ENCODE data around the gene EGR4.
A peak's percentile ranks its signal among the peaks of the same experiment; 100 is the strongest.

EGR4 gene

DNA sequence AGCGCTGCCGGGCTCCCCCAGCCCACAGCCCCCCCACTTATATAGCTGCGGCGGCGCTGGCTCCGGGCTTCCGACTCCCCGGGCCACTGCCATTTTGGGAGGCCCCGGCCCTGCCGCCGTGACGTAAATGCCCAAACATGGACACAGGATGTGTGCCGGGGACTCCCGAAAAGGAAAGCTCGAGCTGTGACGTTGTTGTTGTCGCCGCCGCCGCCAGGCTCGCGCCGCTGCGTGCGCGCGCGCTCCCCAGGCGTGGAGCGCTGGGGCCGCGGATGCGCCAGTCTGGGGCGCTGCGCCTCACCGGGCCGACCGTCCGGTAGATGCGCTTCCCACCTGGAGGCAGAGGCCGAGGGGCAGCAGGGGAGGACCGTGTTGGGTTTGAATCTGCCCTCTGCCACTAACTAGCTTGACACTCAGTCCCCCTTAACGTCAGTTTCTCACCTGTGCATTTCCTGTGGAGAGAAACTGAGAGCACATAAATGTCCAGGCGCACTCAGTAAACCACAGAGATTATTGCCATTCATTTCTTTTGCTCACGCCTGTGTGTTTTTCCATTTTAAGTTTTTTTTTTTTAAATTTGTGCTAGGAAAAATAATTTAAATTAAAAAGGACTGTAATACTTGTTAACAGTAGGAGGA, at the start of gene EGR4:
EGR4 (minus strand) TSS at position 15 of the 638 bp plus-strand sequence. CDS start 231 bp downstream, outside the sequence.
- DNase-seq, result peak; percentile 93 to 94

DNA sequence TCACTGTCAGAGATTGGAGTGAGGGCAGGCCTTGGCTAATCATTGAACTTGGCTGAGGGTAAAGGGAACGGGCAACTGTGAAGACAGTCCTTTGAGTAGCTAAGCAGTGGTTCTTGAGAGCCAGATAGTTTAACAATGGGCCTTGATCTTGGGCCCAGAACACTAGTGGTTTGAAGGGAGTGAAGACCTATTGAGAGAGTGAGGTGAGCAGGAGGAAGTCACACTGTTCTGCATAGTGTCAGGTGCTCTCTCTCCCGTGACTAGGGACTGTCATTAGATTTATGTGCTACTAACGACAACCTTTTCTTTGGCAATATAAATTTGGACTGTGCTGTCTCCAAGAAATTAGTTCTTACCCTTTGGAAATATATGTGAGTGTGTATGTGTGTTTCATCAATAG, 47.7 kb upstream of the EGR4 start:
- no peak for DNase-seq

DNA sequence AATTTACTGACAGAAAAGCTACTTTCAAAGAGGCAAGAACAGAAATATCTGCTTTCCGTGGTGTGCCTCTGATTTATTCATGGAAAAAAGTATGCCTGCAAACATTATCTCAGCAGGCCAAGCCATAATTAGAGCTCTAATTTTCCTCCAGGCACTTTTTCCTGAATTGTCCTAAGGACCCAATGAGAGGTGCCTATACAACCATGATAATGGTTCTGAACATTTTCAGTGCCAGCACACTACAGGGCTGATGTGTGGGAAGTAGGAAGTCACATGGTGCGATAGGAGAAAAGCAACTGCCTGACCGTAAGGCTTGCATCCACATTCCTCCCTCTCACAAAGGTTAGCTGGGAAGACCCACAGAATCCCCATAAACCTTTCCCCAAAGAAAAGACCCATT, 45.9 kb upstream of the EGR4 start:
- no peak for DNase-seq

DNA sequence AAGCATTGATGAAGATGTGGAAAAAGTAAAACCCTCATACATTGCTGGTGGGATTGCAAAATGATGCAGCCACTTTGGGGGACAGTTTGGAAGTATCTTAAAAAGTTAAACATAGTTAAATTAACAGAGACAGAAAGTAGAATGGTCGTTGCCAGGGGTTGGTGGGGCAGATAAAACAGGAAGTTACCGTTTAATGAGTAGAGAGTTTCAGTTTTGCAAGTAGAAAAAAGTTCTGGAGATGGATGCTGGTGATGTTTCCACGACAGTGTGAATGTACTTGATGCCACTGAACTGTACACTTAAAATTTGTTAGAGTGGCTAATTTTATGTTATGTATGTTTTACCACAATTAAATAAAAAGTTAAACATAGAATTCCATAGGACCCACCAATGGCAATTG, 44.5 kb upstream of the EGR4 start:
- no peak for DNase-seq

DNA sequence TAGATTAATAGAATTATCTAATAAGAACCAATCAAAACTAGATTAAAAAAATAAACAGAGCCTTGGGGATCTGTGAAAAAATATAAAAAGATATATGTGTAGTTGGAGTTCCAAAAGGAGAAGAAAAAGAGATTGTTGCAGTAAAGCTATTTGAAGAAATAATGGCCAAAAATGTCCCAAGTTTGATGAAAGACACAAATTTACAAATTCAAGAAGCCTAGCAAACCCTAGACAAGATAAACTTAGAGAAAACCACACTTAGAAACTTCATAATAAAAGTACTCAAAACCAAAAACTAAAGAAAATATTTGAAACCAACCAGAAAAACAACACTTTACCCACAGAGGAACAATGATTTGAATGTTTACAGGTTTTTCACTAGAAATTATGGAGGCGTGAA, 41.3 kb upstream of the EGR4 start:
- DNase-seq, result no peak

DNA sequence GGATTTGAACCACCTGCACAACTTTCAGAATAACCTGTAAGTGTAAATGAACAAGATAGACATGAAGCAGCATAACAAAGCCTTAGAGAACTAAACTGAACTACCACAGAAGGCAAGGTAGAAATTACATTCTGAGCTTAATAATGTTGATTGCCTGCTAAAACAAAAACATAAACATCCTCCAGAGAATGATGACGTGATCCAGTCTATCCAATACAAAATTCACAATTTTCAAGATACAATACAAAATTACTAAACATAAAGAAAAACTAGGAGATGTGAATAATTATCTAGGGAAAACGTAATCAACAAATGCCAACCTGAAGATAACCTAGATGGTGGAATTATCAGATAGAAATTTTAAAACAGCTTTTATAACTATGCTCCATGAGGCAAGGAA, 40.7 kb upstream of the EGR4 start:
- DNase-seq, result no peak

DNA sequence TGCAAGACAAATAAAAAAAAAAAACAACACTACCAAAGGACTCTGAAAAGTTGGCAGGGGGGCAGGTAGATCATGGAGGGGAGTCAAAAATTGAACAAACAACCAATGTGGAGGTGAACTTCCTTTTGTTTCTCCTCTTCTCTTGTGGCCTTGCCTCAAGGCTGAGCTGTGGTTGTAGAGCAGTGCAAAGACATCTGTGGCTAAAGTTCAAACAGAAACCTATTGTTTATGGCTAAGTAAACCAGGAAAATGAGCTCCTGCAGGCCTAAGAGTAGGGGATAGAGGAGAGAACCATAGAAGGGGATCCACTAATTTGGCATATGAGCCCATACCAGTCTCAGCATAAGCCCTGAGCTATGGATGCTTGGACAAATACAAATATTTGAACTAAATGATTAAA, 40.2 kb upstream of the EGR4 start:
- DNase-seq, result no peak

DNA sequence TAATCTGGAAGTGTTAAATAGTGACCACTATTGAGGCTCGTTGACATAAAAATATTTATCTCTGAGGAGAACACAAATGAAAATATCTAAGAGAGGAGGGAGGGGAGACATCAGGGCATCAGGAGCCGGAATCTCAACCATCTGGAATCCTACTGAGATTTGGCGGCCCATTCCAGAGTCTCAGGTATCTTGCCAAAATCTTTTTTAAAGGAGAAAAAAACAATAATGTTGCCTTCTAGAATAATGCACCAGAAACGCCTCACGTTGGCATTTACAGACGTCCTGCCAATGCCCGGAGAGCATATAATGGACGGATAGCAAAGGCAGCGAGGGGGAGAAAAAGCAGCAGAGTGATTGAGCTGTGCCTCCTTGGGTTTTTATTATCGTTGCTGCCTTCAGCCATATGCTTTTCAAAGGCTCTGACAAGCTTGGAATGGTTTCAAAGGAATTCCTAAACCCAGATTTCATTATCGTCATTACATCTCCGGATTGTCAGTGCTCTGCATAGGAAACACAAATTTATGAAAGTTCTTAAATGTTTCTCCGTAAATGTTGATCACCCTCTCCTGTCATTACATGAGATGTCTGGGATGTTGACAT, 30.9 kb upstream of the EGR4 start:
- no peak for DNase-seq

DNA sequence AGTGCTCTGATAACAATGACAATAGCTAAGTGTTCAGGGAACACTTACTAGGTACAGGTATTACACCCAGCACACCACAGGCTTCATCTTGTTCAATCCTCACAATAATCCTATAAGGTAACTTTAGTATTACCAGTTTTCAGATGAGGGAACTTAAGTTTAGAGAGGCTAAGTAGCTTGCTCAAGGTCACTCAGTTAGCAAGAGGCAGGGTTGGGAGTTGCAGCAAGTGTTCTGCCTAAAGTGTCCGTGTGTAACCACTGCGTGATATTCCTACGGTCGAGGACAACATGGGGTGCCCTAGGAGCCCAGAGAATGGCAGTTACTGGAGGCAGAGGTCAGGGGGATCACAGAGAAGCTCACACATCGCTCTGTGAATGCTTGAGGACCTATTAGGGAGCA, 30.2 kb upstream of the EGR4 start:
- no peak for DNase-seq

DNA sequence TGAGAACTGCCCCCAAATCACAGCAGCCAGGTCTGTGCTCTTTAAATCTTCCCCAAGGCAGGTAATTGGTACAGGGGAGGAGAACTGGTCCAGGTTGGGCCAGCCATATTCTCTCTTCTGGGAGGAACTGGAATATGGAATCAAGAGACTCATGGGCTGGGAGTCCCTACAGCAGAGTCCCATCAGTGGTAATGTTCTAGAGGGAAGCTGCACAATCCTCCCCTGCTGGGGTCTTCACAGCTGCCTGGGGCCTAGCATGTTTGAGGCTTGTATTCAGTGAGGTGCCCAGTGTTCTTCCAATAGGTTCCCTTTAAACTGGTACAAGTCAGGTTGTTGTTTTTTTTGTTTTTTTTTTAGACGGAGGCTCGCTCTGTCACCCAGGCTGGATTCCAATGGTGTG, 21.1 kb upstream of the EGR4 start:
- no peak for DNase-seq

DNA sequence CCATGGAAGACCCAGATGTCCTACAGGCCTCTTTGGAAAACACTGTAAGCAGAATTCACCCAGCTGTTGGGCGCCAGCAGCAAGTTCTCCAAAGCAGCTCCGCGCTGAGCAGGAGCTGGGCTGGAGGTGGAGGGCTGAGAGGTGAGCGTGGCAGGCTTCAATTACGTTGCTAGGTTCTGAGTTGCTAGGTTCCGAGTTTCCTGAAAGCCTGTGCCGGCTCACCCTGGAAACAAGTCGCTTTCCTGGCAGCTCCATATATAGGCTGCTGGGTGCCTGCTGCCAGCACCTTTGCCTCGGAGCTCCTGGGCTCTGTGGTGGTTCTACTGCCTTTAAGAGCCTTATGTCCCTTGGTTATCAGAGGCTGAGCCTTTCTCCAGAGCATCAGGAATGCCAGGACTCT, 14.4 kb upstream of the EGR4 start:
- DNase-seq, result no peak

DNA sequence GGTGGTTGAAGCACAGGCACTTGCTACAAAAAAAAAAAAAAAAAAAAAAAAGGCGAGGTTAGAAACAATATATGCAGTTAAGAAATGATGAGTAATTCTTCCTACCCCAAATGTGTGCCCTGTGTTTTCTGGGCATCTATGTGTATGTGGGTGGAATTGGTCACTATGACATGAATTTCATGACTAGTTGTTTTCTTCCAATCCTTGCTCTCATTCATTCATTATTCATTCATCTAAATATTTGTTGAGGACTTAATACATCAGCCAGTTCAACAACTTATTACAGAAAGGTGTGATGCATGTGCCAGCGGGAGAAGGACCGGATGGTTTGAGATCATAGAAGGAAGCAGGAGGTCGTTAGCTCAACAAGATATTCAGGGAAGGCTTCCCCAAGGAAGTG, 8.3 kb upstream of the EGR4 start:
- no peak for DNase-seq

DNA sequence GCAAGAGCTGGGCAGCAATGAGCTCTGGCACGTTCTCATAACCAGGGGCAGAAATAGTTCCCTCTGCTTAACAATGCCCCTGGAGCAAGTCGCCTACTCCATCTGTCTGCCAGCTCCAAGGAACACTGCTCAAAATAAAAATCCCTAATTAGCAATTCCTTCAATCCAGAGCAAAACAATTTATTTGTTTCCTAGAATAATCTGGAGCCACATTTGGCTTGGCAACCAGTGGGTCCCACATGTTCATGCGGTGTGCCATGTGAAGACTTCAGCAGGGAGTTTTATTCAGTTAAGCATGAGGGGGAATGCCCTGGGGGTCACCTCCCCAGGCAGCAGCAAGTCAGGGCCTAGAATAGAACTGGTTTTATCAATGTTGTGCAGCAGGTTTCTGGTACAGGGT, 7.6 kb upstream of the EGR4 start:
- no peak for DNase-seq

DNA sequence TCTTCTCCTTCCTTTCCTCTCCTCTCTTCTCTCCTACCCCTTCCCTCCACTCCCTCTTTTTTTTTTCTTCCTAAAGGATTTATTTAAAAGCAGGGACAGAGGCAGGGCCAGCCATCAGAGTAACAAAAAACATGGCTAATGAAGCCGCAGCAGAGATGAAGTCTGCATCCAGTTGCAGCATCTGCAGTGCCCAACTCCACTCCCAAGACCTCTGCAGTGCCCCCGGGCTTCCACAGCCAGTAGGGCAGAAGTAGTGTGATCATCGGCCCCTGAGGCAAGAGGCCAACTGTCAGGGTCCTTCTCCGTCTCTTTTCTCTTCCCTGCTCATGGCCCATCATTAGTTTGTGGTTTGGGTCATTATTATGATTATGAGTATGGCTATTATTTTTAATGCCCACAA, 4.2 kb upstream of the EGR4 start:
- DNase-seq, result no peak

DNA sequence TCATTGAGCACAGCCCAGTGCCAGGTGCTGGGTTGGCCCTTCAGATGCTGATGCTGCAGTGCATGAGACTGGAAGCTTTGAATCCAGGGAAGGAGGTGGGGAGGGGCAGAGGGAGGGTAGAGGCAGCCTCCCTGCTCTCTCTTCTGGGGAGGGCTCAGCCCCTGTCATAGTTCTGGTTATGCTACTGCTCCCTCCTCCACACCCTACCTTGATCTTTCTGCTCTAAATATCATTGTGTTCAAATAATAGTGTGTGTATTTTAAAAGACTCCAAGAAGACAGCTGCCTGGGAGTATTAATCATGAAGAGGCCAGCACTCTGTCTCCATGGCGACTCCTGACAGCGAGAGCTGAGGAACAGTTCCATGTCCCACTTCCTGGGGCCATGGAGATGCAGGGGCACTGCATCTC, 3.8 kb upstream of the EGR4 start:
- no peak for DNase-seq

DNA sequence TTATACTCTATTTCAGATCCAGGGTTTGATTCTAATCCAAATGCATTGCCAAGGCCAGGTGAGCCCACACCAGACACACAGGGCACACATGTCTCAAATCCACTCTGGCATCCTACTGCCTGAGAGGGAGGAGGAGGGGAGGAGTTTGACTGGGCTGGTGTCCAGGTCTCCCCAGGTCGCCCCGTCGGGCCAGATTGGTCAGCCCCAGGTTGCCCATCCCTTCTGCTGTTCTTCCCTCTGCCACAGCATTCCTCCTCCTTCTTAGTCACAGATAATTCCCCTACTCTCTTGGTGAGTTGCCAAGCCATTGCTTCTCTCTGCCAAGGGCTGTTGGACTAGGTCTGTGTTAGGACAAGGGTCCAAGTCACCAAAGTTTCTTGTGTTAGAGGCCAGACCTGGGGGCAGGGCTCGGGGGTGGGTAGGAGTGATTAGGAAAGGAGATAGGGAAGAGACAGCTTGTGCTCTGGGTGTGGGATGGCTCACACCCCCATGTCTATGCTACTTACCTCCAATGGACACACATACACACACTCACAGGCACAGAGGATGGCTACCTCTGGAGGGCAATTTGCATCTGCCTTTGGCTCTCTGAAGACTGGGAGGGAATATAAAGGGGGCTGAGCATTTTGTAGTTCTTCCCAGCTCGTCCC, 2.5 kb upstream of the EGR4 start:
- DNase-seq, result no peak

DNA sequence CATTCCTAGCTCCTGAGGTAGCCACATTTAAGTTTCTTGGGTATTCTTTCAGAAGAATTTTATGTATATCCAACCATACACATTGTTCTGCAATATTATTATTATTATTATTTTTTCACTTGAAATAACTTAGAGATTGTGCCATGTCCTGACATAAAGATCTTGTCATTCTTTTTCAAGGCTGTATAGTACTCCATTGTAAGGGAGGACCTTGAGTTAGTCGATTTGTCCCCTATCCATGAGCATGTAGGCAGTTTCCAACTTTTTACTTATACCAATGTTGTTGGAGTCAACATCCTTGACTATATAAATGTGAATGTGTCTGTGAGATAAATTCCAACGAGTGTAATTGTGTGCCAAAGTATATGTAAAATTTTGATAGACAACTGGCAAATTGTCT, 891 bp upstream of the EGR4 start:
- no peak for DNase-seq

DNA sequence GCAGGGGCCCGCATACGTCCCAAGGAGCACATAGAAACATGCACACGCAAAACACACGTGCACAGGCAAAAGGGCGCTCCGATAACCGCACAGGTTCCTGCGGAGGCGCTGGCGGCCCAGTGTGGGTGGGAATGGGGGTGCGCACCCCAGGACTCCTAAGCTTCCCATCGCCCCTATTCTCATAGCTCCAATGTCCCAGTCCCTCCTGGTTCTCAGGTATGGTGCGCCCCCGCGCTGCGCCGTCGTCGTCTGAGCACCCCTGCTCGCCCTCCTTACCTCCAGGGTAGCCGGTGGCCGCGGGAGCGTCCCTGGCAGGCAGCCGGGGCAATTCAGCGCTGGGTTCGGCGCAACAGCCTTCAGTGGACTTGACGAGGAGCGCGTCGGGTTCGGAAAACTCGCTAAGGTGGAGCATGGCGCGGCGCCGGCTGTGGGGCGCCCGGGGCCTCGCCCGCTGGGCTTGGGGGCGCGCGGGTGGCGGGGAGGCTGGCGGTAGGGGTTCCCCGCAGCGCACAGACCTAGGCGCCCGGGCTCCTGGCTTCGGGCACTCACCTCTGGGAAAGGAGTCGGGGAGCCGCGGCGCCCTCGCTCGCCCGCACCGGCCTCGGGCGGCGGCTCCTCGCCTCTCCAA, 328 bp downstream of the EGR4 start:
- no peak for DNase-seq

DNA sequence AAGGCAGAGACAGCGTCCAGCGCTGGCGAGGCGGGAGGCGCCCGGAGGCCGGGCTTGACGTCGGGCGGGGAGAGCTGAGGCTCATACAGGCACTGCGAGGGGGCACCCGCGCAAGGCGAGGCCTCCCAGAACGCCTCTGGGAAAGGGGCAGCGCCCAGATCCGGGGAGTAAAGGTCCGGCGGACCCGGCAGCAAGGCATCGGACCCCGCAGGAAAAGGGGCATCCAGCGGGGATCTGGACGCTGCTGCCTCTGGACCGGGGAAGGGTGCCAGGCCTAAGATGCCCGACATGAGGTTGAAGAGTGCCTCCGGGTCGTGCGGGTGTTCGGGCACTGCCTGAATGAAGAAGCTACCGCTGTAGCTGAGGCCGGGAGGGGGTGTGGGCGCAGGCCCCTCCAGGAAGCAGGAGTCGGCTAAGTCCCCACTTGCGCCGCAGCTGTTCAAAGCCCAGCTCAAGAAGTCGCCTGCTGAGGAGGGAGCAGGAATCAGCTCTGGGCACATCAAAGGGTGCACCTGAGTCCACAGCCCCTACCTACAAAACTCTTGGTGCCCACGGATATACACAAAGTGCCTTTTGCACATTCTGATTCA, 937 bp downstream of the EGR4 start:
- no peak for DNase-seq

DNA sequence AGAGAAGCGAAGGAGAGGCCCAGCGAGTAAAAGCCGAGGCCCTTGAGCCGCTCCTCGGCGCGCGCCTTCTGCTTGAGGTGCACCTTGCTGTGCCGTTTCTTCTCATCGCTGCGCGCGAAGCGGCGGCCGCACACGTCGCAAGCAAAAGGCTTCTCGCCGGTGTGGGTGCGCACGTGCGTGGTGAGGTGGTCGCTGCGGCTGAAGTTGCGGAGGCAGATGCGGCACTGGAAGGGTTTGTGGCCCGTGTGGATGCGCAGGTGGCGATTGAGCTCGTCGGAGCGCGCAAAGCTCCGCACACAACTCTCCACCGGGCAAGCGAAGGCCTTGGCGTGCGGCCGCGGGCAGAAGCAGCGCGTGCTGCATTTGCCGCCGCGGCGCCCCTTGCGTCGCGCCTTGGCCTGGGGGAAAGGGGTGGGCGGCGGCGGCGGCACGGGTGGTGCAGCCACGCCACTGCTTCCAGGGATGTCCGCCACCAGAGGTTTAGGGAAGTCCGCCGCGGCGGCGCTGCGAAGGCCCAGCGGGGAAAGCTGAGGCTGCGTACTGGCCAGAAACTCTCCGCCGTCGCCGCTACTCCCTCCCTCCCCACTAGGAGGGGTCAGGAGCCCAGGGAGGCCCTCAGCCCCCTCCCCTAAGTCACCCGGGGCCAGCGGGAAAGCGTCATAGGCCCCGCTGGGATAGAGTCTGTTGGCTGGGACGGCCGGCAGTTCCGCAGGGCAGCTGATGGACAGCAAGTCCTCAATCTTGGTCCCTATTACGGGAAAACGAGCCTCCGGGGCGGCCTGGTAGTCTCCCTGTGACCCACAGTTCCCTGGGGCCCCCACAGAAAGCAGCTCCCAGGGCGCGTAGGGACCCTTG, 1.7 kb downstream of the EGR4 start:
- DNase-seq, result no peak

DNA sequence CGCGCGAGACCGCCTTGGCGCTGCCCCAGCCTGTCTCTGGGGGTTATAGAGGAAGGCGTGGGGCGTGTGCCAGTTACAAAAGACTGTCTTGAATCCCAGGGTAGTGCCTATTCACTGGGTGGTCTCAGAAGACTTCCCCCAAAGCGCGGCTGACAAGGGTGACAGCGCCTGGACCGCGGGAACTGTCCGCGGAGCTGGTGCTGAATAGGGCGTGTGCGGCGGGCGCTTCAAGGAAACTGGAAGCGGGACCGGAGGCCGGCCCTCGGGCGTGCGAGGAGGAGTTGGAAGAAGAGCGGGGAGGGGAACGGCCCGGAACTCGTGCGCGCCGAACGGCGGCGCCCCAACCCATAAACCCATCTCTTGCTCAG, 2.3 kb downstream of the EGR4 start:
- DNase-seq, result peak; percentile 45 to 59

DNA sequence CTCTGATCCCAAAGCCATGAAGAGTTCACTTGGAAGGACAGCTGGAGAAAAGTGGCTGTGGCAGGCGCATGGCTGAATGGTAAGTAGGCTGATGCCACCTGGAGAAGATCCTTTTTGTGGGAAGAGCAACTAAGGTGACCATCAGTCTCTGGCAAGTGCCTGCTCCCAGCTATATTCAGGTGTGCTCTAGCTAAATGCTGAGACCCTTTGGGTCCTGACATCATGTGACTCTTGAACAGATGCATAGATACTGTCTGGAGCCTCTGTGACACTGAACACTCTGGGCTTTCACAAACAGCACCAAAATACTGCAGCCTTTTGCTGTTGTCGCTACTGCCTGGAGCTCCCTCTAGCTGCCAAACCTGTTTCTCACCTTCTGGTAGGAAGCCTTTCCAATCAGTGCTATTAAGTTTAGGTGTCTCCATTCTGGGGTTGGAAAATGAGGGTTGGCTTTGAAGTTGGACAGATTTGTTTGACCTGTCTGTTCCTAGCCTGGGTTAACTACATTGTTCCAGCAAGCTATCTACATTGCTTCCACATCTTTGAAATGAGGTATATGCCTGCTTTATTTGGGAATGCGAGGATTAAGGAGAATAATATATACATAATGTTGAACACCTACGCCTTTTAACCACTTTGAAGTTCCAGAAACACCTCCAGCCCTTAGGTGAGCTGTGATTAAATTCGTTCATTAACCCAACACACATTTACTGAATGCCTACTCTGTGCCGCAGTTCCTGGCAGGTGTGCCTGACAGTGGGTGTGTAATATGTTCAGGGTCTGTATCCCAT, 3.1 kb downstream of the EGR4 start:
- DNase-seq, result peak; percentile 50 to 65
